ENCODE data around the gene TMEM41B. TPM values are rescaled to one million over a fixed set of nuclear protein-coding genes. Genes with fewer than 3 reads are reported as not detected.

The TMEM41B gene
- total RNA-seq, 1 donor from 2014 or later, result 27.9 TPM

DNA sequence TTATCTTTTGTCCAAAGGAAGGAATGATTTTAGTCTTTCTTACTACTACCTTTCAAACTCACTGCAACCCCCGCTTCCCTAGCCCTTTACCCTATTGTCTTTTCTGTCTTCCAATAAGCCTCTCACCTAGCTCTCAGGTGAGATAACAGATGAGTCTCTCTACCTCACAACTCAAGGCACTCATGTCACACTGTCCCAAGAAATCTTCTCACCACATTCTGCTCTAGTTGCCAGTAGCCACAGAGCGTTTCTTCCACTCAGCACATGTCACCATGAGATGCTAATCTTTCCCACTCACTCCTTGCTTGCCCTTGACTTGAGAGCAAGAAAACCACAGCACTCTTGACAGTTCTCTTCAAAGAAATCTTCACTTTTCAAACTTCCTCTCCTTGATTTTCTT lies 32.7 kb upstream of the TMEM41B start:
- H3K4me3 Mint-ChIP-seq (ENCODE audit: unreplicated experiment), result no peak overlapping the region
- H3K36me3 Mint-ChIP-seq (ENCODE audit: low read depth), result no peaks in the 10 kb centered on the region
- no peak for DNase-seq (ENCODE audit: low spot score)
- H3K27ac Mint-ChIP-seq (ENCODE audit: unreplicated experiment), result no peak overlapping the region
- TF ChIP-seq, protein P1, sequence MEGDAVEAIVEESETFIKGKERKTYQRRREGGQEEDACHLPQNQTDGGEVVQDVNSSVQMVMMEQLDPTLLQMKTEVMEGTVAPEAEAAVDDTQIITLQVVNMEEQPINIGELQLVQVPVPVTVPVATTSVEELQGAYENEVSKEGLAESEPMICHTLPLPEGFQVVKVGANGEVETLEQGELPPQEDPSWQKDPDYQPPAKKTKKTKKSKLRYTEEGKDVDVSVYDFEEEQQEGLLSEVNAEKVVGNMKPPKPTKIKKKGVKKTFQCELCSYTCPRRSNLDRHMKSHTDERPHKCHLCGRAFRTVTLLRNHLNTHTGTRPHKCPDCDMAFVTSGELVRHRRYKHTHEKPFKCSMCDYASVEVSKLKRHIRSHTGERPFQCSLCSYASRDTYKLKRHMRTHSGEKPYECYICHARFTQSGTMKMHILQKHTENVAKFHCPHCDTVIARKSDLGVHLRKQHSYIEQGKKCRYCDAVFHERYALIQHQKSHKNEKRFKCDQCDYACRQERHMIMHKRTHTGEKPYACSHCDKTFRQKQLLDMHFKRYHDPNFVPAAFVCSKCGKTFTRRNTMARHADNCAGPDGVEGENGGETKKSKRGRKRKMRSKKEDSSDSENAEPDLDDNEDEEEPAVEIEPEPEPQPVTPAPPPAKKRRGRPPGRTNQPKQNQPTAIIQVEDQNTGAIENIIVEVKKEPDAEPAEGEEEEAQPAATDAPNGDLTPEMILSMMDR (IDR thresholded peaks at IDR 0.05), result no peak
- H3K9me3 Mint-ChIP-seq (ENCODE audit: low read depth), result no peaks in the 10 kb centered on the region
- peaks cover 6% of the 10 kb centered on the region for H3K4me1 Mint-ChIP-seq (ENCODE audit: low read depth)
- peaks cover 3% of the 10 kb centered on the region for H3K27me3 Mint-ChIP-seq (ENCODE audit: low read depth)

DNA sequence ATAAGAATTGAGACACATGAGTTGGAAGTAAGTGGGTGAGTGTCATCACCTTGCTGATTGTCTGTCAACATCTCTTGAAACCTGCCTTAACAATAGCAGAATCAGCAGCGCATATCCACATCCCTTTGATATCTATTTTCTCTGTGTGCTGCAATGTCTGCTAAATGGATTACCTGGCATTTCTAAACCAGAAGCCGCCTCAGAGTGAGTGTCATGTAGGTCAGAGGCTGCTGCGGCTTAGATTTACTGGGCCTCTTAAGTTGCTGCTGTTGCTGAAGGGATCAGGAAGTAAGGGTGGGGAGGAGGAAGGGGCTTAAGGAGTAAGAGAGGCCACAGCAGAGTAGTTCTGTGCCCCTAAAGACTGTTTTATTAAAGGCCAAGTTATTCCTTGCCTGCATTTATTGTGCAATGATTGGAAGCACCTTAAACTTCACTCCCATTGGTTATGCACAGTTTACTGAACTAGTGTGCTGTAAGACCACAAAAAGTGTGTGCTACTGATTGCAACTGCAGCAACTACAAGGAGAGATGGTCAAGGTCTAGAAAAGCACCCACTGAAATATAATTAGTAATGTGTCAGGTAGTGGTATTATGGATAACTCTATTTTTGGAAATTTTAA lies 29.8 kb upstream of the TMEM41B start:
- TF ChIP-seq, protein P1 (IDR thresholded peaks at IDR 0.05), result no peak
- no peak overlapping the region for H3K4me3 Mint-ChIP-seq (ENCODE audit: unreplicated experiment)
- H3K9me3 Mint-ChIP-seq (ENCODE audit: low read depth), result no peaks in the 10 kb centered on the region
- H3K4me1 Mint-ChIP-seq (ENCODE audit: low read depth), result peaks cover 6% of the 10 kb centered on the region
- H3K27me3 Mint-ChIP-seq (ENCODE audit: low read depth), result peaks cover 3% of the 10 kb centered on the region
- H3K27ac Mint-ChIP-seq (ENCODE audit: unreplicated experiment), result no peak overlapping the region
- no peak for DNase-seq (ENCODE audit: low spot score)
- H3K36me3 Mint-ChIP-seq (ENCODE audit: low read depth), result no peaks in the 10 kb centered on the region

DNA sequence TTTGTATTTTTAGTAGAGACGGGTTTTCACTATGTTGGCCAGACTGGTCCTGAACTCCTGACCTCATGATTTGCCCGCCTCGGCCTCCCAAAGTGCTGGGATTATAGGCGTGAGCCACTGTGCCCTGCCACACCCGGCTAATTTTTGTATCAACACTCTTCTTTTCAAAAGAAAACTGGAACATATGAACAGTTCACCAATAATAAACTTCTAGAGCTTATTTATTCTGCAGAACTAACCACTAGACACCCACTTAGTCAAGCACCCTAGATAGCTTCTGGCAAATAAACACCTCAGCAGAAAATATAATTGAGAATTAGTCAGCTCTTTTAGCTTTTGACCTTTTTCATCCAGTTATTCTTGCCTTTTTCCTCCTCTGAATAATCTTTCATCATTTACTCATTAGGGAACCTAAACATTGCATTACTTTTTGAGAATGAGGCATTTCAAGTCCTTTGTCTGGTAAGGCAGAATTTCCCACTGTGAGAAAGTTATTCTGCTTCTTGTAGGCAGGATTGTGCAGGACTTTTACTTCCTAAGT lies 27.3 kb upstream of the TMEM41B start:
- Mint-ChIP-seq H3K4me1 (ENCODE audit: low read depth) (no peaks in the 10 kb centered on the region), H3K27ac (ENCODE audit: unreplicated experiment) (no peak overlapping the region), H3K36me3 (ENCODE audit: low read depth) (no peaks in the 10 kb centered on the region), H3K27me3 (ENCODE audit: low read depth) (no peaks in the 10 kb centered on the region), H3K4me3 (ENCODE audit: unreplicated experiment) (no peak overlapping the region), H3K9me3 (ENCODE audit: low read depth) (no peaks in the 10 kb centered on the region)
- no peak for DNase-seq (ENCODE audit: low spot score)
- TF ChIP-seq, protein P1 (IDR thresholded peaks at IDR 0.05), result no peak

DNA sequence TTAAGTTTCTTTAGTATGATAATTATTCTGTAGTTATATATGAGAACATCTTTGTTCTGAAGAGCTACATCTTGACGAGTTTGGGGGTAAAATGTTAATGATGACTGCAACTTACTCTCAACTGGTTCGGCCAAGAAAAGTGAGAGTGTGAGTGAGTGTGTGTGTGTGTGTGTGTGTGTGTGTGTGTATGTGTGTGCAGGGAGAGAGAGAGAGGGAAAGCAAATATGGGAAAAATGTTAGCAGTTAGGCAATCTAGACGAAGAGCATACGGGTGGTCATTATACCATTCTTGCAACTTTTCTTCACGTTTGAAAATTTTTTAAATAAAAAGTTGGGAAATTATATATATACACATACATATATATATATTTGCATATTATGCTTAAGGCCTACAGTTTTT lies 18.3 kb upstream of the TMEM41B start:
- H3K36me3 Mint-ChIP-seq (ENCODE audit: low read depth), result no peaks in the 10 kb centered on the region
- H3K27ac Mint-ChIP-seq (ENCODE audit: unreplicated experiment), result no peak overlapping the region
- TF ChIP-seq, protein P1 (IDR thresholded peaks at IDR 0.05), result no peak
- DNase-seq (ENCODE audit: low spot score), result no peak
- no peaks in the 10 kb centered on the region for H3K27me3 Mint-ChIP-seq (ENCODE audit: low read depth)
- no peaks in the 10 kb centered on the region for H3K9me3 Mint-ChIP-seq (ENCODE audit: low read depth)
- H3K4me3 Mint-ChIP-seq (ENCODE audit: unreplicated experiment), result no peak overlapping the region
- peaks cover 10% of the 10 kb centered on the region for H3K4me1 Mint-ChIP-seq (ENCODE audit: low read depth)

DNA sequence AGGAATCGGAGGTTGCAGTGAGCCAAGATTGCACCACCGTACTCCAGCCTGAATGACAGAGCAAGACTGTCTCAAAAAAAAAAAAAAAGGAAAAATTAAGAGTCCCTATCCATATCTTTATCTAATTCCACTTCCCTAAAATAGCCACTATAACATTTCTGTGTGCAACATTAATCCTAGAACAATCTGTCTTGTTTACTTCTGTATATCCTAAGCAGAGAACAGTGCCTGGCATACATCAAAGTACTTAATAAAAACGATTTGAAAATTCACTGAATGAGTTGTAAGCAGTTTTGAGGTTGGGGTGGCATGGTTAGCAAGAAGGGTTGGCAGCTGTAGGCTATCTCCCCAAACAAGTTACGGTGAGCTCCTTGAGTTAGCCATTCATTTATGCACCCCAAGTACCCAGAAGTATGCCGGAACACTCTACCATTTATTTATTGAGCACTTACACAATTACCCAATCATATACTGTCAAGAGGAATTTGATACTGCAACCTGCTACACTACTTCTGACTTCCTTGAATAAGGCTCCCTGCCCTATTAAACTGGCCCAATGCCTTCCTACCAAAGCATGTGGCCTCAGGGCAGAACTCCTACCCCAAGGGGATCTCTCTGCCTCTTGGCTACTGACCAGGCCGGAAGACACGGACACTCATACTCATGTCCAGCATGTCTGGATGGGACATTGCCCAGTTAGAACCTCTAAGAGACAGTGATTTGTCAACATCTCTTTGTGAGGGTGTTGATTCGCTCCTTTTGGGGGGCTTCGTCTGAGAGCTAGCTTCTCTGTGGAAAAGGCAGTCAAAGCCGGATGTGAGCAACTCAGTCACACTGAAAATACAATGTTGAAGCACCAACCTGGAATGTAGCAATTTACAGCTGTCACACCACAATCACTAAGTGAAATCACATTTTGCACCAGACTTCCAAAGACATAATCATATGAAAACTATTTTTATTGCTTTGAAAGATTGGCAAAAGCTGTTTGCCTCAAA lies 16.3 kb upstream of the TMEM41B start:
- H3K4me1 Mint-ChIP-seq (ENCODE audit: low read depth), result peaks cover 10% of the 10 kb centered on the region
- H3K27me3 Mint-ChIP-seq (ENCODE audit: low read depth), result no peaks in the 10 kb centered on the region
- no peaks in the 10 kb centered on the region for H3K36me3 Mint-ChIP-seq (ENCODE audit: low read depth)
- no peak overlapping the region for H3K27ac Mint-ChIP-seq (ENCODE audit: unreplicated experiment)
- H3K4me3 Mint-ChIP-seq (ENCODE audit: unreplicated experiment), result no peak overlapping the region
- TF ChIP-seq, protein P1 (IDR thresholded peaks at IDR 0.05), result no peak
- DNase-seq (ENCODE audit: low spot score), result no peak
- H3K9me3 Mint-ChIP-seq (ENCODE audit: low read depth), result no peaks in the 10 kb centered on the region
